Mononuclear cell (primary cell): ENCODE data around the gene POP5. TPM values are rescaled to one million over a fixed set of nuclear protein-coding genes. Genes with fewer than 3 reads are reported as not detected.

Source experiments
- H3K27me3 ChIP-seq: 2 replicates; pipeline ENCODE4 v1.6.0; 2011; ENCODE audit warnings: low read length, control low read depth; ENCODE audit not compliant: insufficient read depth
- H3K4me1 ChIP-seq: 2 replicates; pipeline ENCODE4 v1.5.1; 2011; ENCODE audit warnings: mild to moderate bottlenecking, low read length, control low read depth; ENCODE audit not compliant: insufficient read depth
- H3K4me3 ChIP-seq: 2 replicates; pipeline ENCODE4 v1.5.1; 2011; ENCODE audit warnings: mild to moderate bottlenecking, low read length, moderate library complexity
- H3K9me3 ChIP-seq: 2 replicates; pipeline ENCODE4 v1.5.1; 2011; ENCODE audit warnings: low read depth, mild to moderate bottlenecking, control low read depth, low read length
- total RNA-seq: library from RNA; depleted of rRNA; stranded (reverse); fragments of >200 nt; gene quantifications from one replicate; pipeline ENCODE4 v1.2.3, GENCODE V29; 2012

The POP5 gene
- total RNA-seq, 1 donor = 12.7 TPM

GRCh38 chr12:120598674-120599463, 17.7 kb upstream of the POP5 start:
- Histone ChIP-seq H3K4me3 (no peak overlapping the region), H3K27me3 (no peaks in the 10 kb centered on the region), H3K9me3 (no peaks in the 10 kb centered on the region), H3K4me1 (peaks cover 36% of the 10 kb centered on the region)

- Histone ChIP-seq H3K9me3 (no peaks in the 10 kb centered on the region), H3K27me3 (no peaks in the 10 kb centered on the region), H3K4me3 (no peak overlapping the region), H3K4me1 (peaks cover 33% of the 10 kb centered on the region)
Measured at GRCh38 chr12:120597861-120598260, 16.7 kb upstream of the POP5 start.

- Histone ChIP-seq H3K27me3 (no peaks in the 10 kb centered on the region), H3K4me3 (no peak overlapping the region), H3K4me1 (peaks cover 28% of the 10 kb centered on the region), H3K9me3 (no peaks in the 10 kb centered on the region)
Measured at GRCh38 chr12:120596901-120597300, 15.7 kb upstream of the POP5 start.

- Histone ChIP-seq H3K27me3 (no peaks in the 10 kb centered on the region), H3K4me1 (peaks cover 3% of the 10 kb centered on the region), H3K4me3 (no peak overlapping the region), H3K9me3 (no peaks in the 10 kb centered on the region)
Measured at GRCh38 chr12:120592121-120593049, 11.2 kb upstream of the POP5 start.

- Histone ChIP-seq H3K9me3 (no peaks in the 10 kb centered on the region), H3K4me1 (peaks cover 3% of the 10 kb centered on the region), H3K27me3 (no peaks in the 10 kb centered on the region), H3K4me3 (no peak overlapping the region)
Measured at GRCh38 chr12:120590741-120591407, 9.7 kb upstream of the POP5 start.

GRCh38 chr12:120588948-120589930, 8.0 kb upstream of the POP5 start:
- peaks cover 12% of the 10 kb centered on the region for H3K27me3 ChIP-seq
- H3K4me3 ChIP-seq = no peak overlapping the region
- peaks cover 11% of the 10 kb centered on the region for H3K4me1 ChIP-seq
- H3K9me3 ChIP-seq = no peaks in the 10 kb centered on the region

- H3K9me3 ChIP-seq = no peaks in the 10 kb centered on the region
- H3K27me3 ChIP-seq = peaks cover 21% of the 10 kb centered on the region
- H3K4me1 ChIP-seq = peaks cover 19% of the 10 kb centered on the region
- no peak overlapping the region for H3K4me3 ChIP-seq
Measured at GRCh38 chr12:120588371-120588770, 7.2 kb upstream of the POP5 start.

- Histone ChIP-seq H3K4me3 (no peak overlapping the region), H3K9me3 (no peaks in the 10 kb centered on the region), H3K27me3 (peaks cover 21% of the 10 kb centered on the region), H3K4me1 (peaks cover 23% of the 10 kb centered on the region)
Measured at GRCh38 chr12:120586860-120587259, 5.7 kb upstream of the POP5 start.

GRCh38 chr12:120586206-120586605, 5.0 kb upstream of the POP5 start:
- H3K9me3 ChIP-seq = no peaks in the 10 kb centered on the region
- H3K4me3 ChIP-seq = no peak overlapping the region
- H3K27me3 ChIP-seq = peaks cover 21% of the 10 kb centered on the region
- peaks cover 26% of the 10 kb centered on the region for H3K4me1 ChIP-seq

- peaks cover 21% of the 10 kb centered on the region for H3K27me3 ChIP-seq
- peak overlapping the region; percentile 8 for H3K4me3 ChIP-seq
- H3K4me1 ChIP-seq = peaks cover 38% of the 10 kb centered on the region
- H3K9me3 ChIP-seq = no peaks in the 10 kb centered on the region
Measured at GRCh38 chr12:120584343-120585149, 3.3 kb upstream of the POP5 start.

GRCh38 chr12:120583478-120584030, 2.4 kb upstream of the POP5 start:
- Histone ChIP-seq H3K4me3 (no peak overlapping the region), H3K27me3 (peaks cover 21% of the 10 kb centered on the region), H3K9me3 (no peaks in the 10 kb centered on the region)

GRCh38 chr12:120581998-120582397, 796 bp upstream of the POP5 start:
- Histone ChIP-seq H3K9me3 (no peaks in the 10 kb centered on the region), H3K4me3 (peak overlapping the region; percentile 64), H3K4me1 (peaks cover 38% of the 10 kb centered on the region), H3K27me3 (peaks cover 21% of the 10 kb centered on the region)

More at GRCh38 chr12:120583478-120584030, 2.4 kb upstream of the POP5 start:
- peaks cover 38% of the 10 kb centered on the region for H3K4me1 ChIP-seq

- peaks cover 8% of the 10 kb centered on the region for H3K27me3 ChIP-seq
- no peak overlapping the region for H3K4me3 ChIP-seq
- no peaks in the 10 kb centered on the region for H3K9me3 ChIP-seq
- peaks cover 30% of the 10 kb centered on the region for H3K4me1 ChIP-seq
Measured at GRCh38 chr12:120579179-120579578, 2.0 kb downstream of the POP5 start.
